ENCODE results near the gene AGK. TPM values are rescaled to one million over a fixed set of nuclear protein-coding genes. Genes with fewer than 3 reads are reported as not detected.

Gene AGK
- total and polyA plus RNA-seq, 4 donors, result 7.2 to 13.6 (median 8.9) TPM

GRCh38 chr7:141567432-141567831 is 16.2 kb downstream of the AGK start:
- DNase-seq (ENCODE audit: low spot score), result no peak
- no peak overlapping the region for H3K4me3 ChIP-seq (ENCODE audit: low read depth in 1 of 3, low read length in 3 of 3)
- H3K4me1 ChIP-seq (ENCODE audit: control insufficient read depth in 4 of 4, insufficient read depth in 4 of 4, low read length in 3 of 4), result no peaks in the 10 kb centered on the region
- H3K9me3 ChIP-seq (ENCODE audit: control insufficient read depth in 4 of 4, low read length in 3 of 4), result no peaks in the 10 kb centered on the region
- H3K27ac ChIP-seq (ENCODE audit: low read depth in 1 of 2, low read length in 2 of 2), result no peak overlapping the region
- no peak overlapping the region for H3K9ac ChIP-seq (ENCODE audit: low read depth in 1 of 2, low read length in 2 of 2)
- 100% methylated on average over 1 of the region's 1 CpG for WGBS
- H3K36me3 ChIP-seq (ENCODE audit: control insufficient read depth in 4 of 4, insufficient read depth in 3 of 4, low read depth in 1 of 4, low read length in 3 of 4), result peaks cover 0 to 25% (median 5%) of the 10 kb centered on the region in 4 donors
- TF ChIP-seq NR2F2 (IDR thresholded peaks at IDR 0.05) (no peak), FOXA2 (IDR thresholded peaks at IDR 0.05) (no peak), SP1 (IDR thresholded peaks at IDR 0.05) (no peak), FOXA1 (IDR thresholded peaks at IDR 0.05) (no peak), HNF4A (conservative IDR thresholded peaks at IDR 0.05) (no peak), REST (IDR thresholded peaks at IDR 0.05) (no peak)
- H3K27me3 ChIP-seq (ENCODE audit: control insufficient read depth in 4 of 4, insufficient read depth in 4 of 4, low read length in 3 of 4), result no peaks in the 10 kb centered on the region

- WGBS, result 94% methylated on average over 4 of the region's 4 CpGs
- no peak overlapping the region for H3K27ac ChIP-seq (ENCODE audit: low read depth in 1 of 2, low read length in 2 of 2)
- no peaks in the 10 kb centered on the region for H3K9me3 ChIP-seq (ENCODE audit: control insufficient read depth in 4 of 4, low read length in 3 of 4)
- TF ChIP-seq CTCF (IDR thresholded peaks at IDR 0.05; ENCODE audit: low read depth, low read length, missing input control) (no peak), TAF1 (conservative IDR thresholded peaks at IDR 0.05) (no peak), FOXA2 (IDR thresholded peaks at IDR 0.05) (no peak), NR2F2 (IDR thresholded peaks at IDR 0.05) (no peak), SP1 (IDR thresholded peaks at IDR 0.05) (no peak), REST (IDR thresholded peaks at IDR 0.05) (no peak), HNF4A (conservative IDR thresholded peaks at IDR 0.05) (no peak)
- H3K9ac ChIP-seq (ENCODE audit: low read depth in 1 of 2, low read length in 2 of 2), result no peak overlapping the region
- peaks cover 0 to 23% (median 4%) of the 10 kb centered on the region in 4 donors for H3K36me3 ChIP-seq (ENCODE audit: control insufficient read depth in 4 of 4, insufficient read depth in 3 of 4, low read depth in 1 of 4, low read length in 3 of 4)
- H3K4me3 ChIP-seq (ENCODE audit: low read depth in 1 of 3, low read length in 3 of 3), result no peak overlapping the region
- H3K27me3 ChIP-seq (ENCODE audit: control insufficient read depth in 4 of 4, insufficient read depth in 4 of 4, low read length in 3 of 4), result no peaks in the 10 kb centered on the region
- H3K4me1 ChIP-seq (ENCODE audit: control insufficient read depth in 4 of 4, insufficient read depth in 4 of 4, low read length in 3 of 4), result no peaks in the 10 kb centered on the region
- no peak for DNase-seq (ENCODE audit: low spot score)
These were observed 17.0 kb downstream of the AGK start for GRCh38 chr7:141568227-141568626.
